ENCODE results near the gene LCA5. TPM values are rescaled to one million over a fixed set of nuclear protein-coding genes. Genes with fewer than 3 reads are reported as not detected.

The LCA5 gene
- total RNA-seq, 1 experiment from 2014 or later = 2.3 TPM

DNA sequence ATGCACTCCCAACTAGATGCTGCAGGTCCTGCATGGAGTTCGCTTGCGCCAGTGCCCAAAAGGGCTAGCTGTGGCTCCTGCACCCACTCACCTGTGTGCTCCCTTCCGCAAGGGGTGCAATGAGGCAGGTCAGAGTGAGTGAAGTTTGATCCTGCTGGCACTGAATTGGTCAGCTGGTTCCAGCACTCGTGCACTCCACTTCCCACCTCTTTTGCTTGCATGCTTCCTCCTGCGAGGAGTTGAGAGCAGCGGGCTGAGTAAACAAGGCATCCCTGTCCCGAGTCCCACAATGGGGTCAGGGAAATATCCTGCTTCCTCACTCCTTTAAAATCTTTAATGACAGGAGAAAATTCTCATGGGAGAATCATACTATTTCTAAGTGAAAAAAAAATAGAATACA lies 86.2 kb downstream of the LCA5 start:
- Histone ChIP-seq H3K23me2 (ENCODE audit: insufficient read length, low read depth, low read length, poor library complexity, severe bottlenecking) (no peaks in the 10 kb centered on the region), H3K27me3 (ENCODE audit: insufficient read depth, low read length) (no peaks in the 10 kb centered on the region), H3K23ac (ENCODE audit: insufficient read length, low read depth, low read length) (no peak overlapping the region), H2AFZ (ENCODE audit: low read length) (no peak overlapping the region), H4K20me1 (ENCODE audit: control insufficient read depth, insufficient read depth, insufficient read length) (no peaks in the 10 kb centered on the region), H4K5ac (ENCODE audit: insufficient read length, low read depth, low read length) (no peak overlapping the region), H3K4me1 (ENCODE audit: insufficient read depth, low read length) (no peaks in the 10 kb centered on the region), H4K8ac (replicated peaks; ENCODE audit: insufficient read length, low read depth, low read length) (no peak overlapping the region), H2BK5ac (ENCODE audit: insufficient read length, low read length) (no peak overlapping the region), H2BK15ac (ENCODE audit: low read depth, low read length) (no peak overlapping the region), H2BK20ac (ENCODE audit: low read depth, low read length, poor library complexity, severe bottlenecking) (no peak overlapping the region), H3K4me2 (ENCODE audit: insufficient read depth, insufficient read length, low read length) (no peak overlapping the region), H3K79me2 (ENCODE audit: insufficient read depth, low read length) (no peaks in the 10 kb centered on the region), H3K79me1 (ENCODE audit: insufficient read depth, low read depth, low read length, poor library complexity, severe bottlenecking) (no peaks in the 10 kb centered on the region), H2BK120ac (ENCODE audit: low read depth, low read length, poor library complexity, severe bottlenecking) (no peak overlapping the region), H3K27ac (ENCODE audit: insufficient read length, low read depth, low read length) (no peak overlapping the region), H4K91ac (ENCODE audit: insufficient read length, low read depth, low read length) (no peak overlapping the region), H3K9ac (ENCODE audit: extremely low read depth, insufficient read length, low read length) (no peak overlapping the region), H3K4ac (ENCODE audit: low read depth, low read length) (no peak overlapping the region), H2BK12ac (ENCODE audit: insufficient read length, low read depth, low read length) (no peak overlapping the region), H3K56ac (ENCODE audit: insufficient read length, low read depth, low read length) (no peak overlapping the region), H3K14ac (ENCODE audit: insufficient read depth, low read length) (no peak overlapping the region; the same call in 1 of the 2 replicates), H3T11ph (ENCODE audit: low read length) (no peak overlapping the region), H3K18ac (ENCODE audit: insufficient read length, low read depth, low read length) (no peak overlapping the region), H3K9me3 (ENCODE audit: control insufficient read depth, low read depth, low read length) (no peaks in the 10 kb centered on the region), H2AK5ac (ENCODE audit: insufficient read length, low read length) (no peak overlapping the region)
- H3K27ac Mint-ChIP-seq = no peak overlapping the region
- H3K4me1 Mint-ChIP-seq = peaks cover 3 to 4% of the 10 kb centered on the region in 2 experiments; a peak in 2 of 4 replicates
- no peak overlapping the region for H3K4me3 Mint-ChIP-seq
- DNase-seq = no peak
- WGBS (ENCODE audit: extremely low coverage, insufficient read length, low lambda C conversion rate) = no CpG with 5 or more reads among the region's 7 CpGs
- no peaks in the 10 kb centered on the region for H3K27me3 Mint-ChIP-seq (ENCODE audit: low read depth)
- no peak for TF ChIP-seq CTCF (conservative IDR thresholded peaks at IDR 0.05)
- H3K36me3 Mint-ChIP-seq (ENCODE audit: insufficient read depth in 1 of 3, low read depth in 3 of 3) = no peaks in the 10 kb centered on the region
- H3K9me3 Mint-ChIP-seq = no peaks in the 10 kb centered on the region
